Measurements from ENCODE around the gene UBAC1.

UBAC1 gene

DNA sequence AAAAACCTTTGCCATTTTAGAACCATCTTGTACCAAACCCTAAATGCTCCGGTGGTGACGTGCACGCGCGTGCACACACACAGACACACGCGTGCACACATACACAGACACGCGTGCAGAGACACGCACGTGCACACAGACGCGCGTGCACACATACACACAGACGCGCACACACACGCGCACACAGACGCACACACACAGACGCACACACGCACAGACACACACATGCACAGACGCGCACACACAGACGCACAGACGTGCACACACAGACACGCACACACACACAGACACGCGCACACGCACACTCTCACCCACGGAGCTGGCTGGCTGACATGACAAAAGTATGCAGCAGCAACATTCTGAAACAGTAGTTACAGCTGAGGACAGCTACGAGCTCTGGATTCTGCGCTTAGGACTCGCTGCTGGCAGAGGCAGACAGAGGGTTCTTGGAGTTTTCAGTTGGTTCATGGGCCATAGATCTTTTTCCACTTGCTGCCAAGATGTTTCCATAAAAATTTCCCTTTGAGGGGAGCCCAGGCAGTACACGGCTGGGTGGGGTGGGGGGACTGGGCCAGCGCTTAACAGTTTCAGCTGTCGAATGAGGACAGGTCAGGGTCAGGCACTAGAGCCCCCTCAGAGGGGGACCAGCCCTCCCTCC, 46.2 kb upstream of the UBAC1 start:
- TF ChIP-seq, protein P1, sequence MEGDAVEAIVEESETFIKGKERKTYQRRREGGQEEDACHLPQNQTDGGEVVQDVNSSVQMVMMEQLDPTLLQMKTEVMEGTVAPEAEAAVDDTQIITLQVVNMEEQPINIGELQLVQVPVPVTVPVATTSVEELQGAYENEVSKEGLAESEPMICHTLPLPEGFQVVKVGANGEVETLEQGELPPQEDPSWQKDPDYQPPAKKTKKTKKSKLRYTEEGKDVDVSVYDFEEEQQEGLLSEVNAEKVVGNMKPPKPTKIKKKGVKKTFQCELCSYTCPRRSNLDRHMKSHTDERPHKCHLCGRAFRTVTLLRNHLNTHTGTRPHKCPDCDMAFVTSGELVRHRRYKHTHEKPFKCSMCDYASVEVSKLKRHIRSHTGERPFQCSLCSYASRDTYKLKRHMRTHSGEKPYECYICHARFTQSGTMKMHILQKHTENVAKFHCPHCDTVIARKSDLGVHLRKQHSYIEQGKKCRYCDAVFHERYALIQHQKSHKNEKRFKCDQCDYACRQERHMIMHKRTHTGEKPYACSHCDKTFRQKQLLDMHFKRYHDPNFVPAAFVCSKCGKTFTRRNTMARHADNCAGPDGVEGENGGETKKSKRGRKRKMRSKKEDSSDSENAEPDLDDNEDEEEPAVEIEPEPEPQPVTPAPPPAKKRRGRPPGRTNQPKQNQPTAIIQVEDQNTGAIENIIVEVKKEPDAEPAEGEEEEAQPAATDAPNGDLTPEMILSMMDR (IDR thresholded peaks at IDR 0.05; ENCODE audit: low read depth, low read length) = no peak
- in situ Hi-C loops (cut with HindIII; ENCODE audit: low sequenced_read_pairs) = no loop called here
- DNase-seq (ENCODE audit: low read depth, low spot score) = no peak
- no peak overlapping the region for H3K4me3 ChIP-seq (ENCODE audit: low read depth, low read length)

DNA sequence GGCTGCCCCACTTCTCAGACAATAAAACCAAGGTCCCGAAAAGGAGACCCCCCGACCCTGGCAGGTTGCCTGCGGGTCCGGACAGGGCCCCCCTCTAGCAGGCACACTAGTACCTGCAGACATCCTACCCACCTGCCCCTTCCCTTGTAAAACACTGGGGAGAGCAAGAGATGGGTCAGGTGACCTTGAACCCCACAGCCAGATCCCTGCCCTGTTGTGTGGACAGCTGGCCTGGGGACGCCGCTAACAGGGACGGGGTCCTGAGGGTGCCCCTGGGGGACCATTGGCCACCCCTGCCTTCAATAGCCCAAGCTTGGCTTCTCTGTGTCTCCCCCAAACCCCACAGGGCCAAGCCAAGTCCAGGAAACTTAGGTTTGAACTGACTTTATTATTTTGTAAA, 45.0 kb upstream of the UBAC1 start:
- TF ChIP-seq, protein P1 (IDR thresholded peaks at IDR 0.05; ENCODE audit: low read depth, low read length) = no peak
- no peak overlapping the region for H3K4me3 ChIP-seq (ENCODE audit: low read depth, low read length)
- in situ Hi-C loops (cut with HindIII; ENCODE audit: low sequenced_read_pairs) = no loop called here
- no peak for DNase-seq (ENCODE audit: low read depth, low spot score)

DNA sequence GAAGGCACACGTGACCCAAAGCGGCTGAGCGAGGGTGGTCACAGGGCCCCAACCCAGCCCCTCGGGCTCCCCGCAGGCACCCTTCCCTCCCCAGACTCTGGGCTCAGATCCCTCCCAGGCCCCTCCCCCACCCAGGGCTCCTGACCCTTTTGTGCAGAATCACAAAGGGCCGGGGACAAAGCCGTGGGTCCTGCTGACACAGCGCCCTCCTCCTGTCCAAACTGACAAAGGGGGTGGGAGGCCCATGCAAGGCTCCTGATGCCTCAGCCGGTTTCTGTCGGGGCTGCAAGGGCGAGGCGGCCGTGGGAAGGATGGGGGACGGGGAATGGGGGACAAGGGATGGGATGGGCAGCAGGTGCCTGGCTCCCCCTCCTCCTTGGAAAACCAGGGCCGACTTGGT, 43.5 kb upstream of the UBAC1 start:
- in situ Hi-C loops (cut with HindIII; ENCODE audit: low sequenced_read_pairs) = no loop called here
- TF ChIP-seq, protein P1 (IDR thresholded peaks at IDR 0.05; ENCODE audit: low read depth, low read length) = no peak
- no peak overlapping the region for H3K4me3 ChIP-seq (ENCODE audit: low read depth, low read length)
- no peak for DNase-seq (ENCODE audit: low read depth, low spot score)

DNA sequence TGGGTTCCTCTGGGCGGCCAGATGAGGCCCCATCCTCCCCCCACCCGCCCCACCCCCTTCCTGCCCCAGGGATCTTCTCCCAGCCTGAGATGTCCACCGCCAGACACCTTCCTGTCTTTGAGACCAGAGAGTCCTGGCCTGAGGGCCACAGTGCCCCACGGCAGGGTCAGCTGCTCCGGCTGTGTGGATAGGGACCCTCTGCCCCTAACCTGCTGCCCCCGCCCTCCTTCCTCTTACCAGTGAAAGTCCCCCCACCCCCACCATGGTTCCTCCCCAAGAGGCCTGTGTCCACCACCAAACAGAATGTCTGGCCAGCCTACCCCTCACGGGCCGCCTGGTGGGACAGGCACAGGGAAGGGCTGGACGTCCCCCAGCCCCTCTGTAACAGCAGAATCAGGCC, 43.0 kb upstream of the UBAC1 start:
- H3K4me3 ChIP-seq (ENCODE audit: low read depth, low read length) = no peak overlapping the region
- TF ChIP-seq, protein P1 (IDR thresholded peaks at IDR 0.05; ENCODE audit: low read depth, low read length) = no peak
- DNase-seq (ENCODE audit: low read depth, low spot score) = no peak
- in situ Hi-C loops (cut with HindIII; ENCODE audit: low sequenced_read_pairs) = no loop called here

DNA sequence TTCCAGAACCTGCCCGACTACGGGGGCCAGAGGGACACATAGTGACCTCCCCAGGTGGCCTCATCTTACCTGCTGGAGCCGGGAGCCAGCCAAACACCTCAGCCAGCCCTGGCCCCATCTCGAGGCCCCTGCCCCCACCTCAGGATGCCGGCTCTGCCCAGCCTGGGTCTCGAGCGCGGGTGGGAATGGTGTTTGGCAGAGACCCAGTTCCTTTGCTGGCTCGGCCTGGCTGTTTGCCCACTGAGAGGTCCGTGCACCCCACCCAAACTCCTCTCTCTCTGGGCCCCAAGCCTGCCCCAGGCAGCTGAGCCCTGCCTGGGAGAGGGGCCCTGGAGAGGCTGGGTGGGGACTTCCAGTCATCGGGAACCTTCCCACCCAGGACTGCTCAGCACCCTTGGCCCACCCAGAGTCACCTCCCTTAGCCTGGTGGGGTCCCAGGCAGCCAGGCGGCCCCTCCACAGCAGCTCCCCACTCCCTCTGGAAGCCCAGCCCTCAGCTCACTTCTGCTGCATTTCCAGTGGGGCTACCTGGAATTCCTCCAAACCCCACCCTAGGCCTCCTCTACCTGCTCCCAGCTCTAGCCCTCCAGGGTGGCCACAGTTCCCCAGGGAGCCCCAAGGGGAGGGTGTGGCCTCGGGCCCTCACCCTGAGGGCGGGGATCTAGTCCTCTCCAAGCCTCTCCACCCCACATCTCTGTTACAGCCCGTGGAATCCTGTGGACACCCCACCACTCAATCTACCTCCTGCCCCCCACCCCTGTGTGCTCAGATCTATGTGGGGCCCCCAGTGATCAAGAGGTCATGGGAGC, 42.4 kb upstream of the UBAC1 start:
- no peak for DNase-seq (ENCODE audit: low read depth, low spot score)
- in situ Hi-C loops (cut with HindIII; ENCODE audit: low sequenced_read_pairs) = no loop called here
- TF ChIP-seq, protein P1 (IDR thresholded peaks at IDR 0.05; ENCODE audit: low read depth, low read length) = no peak
- no peak overlapping the region for H3K4me3 ChIP-seq (ENCODE audit: low read depth, low read length)

DNA sequence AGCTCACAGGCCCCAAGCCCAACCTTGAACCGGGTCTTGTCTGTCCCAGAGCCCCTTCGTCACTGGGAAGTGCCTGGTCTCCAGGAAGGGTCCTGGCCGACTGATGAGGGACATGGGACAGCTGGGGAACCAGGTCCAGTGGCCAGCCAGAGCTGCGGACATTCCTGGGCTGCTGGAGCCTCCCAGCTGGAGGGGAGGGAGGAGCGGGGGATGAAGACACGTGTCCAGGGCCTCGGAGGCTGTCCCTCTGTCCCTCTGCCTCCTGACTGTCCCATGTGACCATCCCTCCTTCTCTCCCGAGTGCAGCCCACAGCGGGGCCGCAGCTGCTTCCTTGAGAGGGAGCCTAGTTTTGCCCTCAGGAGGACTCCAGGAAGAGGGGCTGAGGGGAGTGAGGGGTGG, 41.7 kb upstream of the UBAC1 start:
- in situ Hi-C loops (cut with HindIII; ENCODE audit: low sequenced_read_pairs) = no loop called here
- TF ChIP-seq, protein P1 (IDR thresholded peaks at IDR 0.05; ENCODE audit: low read depth, low read length) = no peak
- no peak for DNase-seq (ENCODE audit: low read depth, low spot score)
- H3K4me3 ChIP-seq (ENCODE audit: low read depth, low read length) = no peak overlapping the region
